Right atrium auricular region (tissue), 2 donors: ENCODE data around the gene TAF4. TPM values are rescaled to one million over a fixed set of nuclear protein-coding genes. Genes with fewer than 3 reads are reported as not detected.

ENCODE experiments used
- DNase-seq: peaks from one replicate; pipeline ENCODE4 v3.0.0-alpha.2; 2019; ENCODE audit warnings: low spot score
- H3K27ac ChIP-seq, 2 donors: fragments of 200-600 bp; sonication (generic); 1 replicate in 1 of 2; 2 replicates in 1 of 2; pipeline ENCODE4 v1.5.1; 2016 to 2019
- H3K27me3 ChIP-seq, 2 donors: fragments of 200-600 bp; sonication (generic); one replicate each; pipeline versions ENCODE4 v1.5.1 to v1.6.0; 2017 to 2019
- H3K36me3 ChIP-seq: fragments of 200-600 bp; sonication (generic); one replicate; pipeline ENCODE4 v1.5.1; 2016
- H3K4me1 ChIP-seq, 2 donors: fragments of 200-600 bp; sonication (generic); one replicate each; pipeline versions ENCODE4 v1.5.1 to v1.6.0; 2017 to 2019
- H3K4me3 ChIP-seq, 2 donors: fragments of 200-600 bp; sonication (generic); 1 replicate in 1 of 2; 2 replicates in 1 of 2; pipeline ENCODE4 v1.5.1; 2017 to 2019; ENCODE audit warnings: mild to moderate bottlenecking in 1 of 2, moderate library complexity in 1 of 2
- H3K9me3 ChIP-seq, 2 donors: fragments of 200-600 bp; sonication (generic); one replicate each; pipeline ENCODE4 v1.5.1; 2019
- total RNA-seq, 2 donors: library from RNA; depleted of rRNA; stranded (reverse); fragments of >200 nt; gene quantifications; one replicate each; pipeline ENCODE4 v1.1.0, GENCODE V29; 2016
- TF ChIP-seq, protein P1 (sequence below), 2 donors: fragments of 200-600 bp; sonication (generic); IDR thresholded peaks; one replicate each; pipeline ENCODE4 v1.5.1; 2019; ENCODE audit warnings: antibody characterized with exemption in 2 of 2

TAF4 gene
- total RNA-seq, 2 donors from 2014 or later = 8.3 to 18.0 TPM

DNA sequence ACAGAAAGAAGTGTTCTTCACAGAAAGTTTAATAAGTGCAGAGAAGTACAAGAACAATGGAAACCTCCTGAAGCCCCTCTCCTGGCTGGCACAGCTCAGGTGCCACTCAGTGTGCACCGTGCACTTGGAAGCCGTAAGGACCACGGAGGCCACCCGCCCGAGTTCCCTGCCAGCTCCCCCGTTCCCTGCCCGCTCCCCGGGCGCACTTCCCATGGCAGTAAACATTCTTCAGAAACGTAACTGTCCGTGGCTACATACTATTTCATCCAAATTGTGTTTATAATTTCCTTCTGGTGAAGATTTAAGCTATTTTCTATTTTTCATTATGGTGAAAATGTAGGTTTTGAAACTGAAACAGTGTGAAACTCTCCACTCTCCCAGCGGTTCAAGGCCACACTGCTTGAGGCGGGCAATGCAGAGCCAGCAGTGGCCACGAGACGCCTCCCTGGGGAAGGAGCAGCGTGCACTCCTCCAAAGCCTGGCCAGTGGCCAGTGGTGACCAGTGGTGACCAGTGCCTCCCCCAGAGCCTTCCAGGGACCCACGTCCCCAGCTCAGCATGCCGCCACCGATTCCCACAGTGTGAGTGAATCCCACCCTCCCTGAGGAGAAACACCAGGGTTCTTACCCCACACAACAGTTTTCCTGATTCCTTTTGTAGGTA is 46.4 kb downstream of the TAF4 start:
- H3K4me1 ChIP-seq = peaks cover 0 to 36% of the 10 kb centered on the region in 2 donors
- TF ChIP-seq, protein P1, sequence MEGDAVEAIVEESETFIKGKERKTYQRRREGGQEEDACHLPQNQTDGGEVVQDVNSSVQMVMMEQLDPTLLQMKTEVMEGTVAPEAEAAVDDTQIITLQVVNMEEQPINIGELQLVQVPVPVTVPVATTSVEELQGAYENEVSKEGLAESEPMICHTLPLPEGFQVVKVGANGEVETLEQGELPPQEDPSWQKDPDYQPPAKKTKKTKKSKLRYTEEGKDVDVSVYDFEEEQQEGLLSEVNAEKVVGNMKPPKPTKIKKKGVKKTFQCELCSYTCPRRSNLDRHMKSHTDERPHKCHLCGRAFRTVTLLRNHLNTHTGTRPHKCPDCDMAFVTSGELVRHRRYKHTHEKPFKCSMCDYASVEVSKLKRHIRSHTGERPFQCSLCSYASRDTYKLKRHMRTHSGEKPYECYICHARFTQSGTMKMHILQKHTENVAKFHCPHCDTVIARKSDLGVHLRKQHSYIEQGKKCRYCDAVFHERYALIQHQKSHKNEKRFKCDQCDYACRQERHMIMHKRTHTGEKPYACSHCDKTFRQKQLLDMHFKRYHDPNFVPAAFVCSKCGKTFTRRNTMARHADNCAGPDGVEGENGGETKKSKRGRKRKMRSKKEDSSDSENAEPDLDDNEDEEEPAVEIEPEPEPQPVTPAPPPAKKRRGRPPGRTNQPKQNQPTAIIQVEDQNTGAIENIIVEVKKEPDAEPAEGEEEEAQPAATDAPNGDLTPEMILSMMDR (IDR thresholded peaks at IDR 0.05) = no peak
- no peaks in the 10 kb centered on the region for H3K9me3 ChIP-seq
- H3K4me3 ChIP-seq = no peak overlapping the region
- no peak for DNase-seq
- H3K27me3 ChIP-seq = no peaks in the 10 kb centered on the region
- H3K27ac ChIP-seq = no peak overlapping the region
- peaks cover under 1% of the 10 kb centered on the region for H3K36me3 ChIP-seq

DNA sequence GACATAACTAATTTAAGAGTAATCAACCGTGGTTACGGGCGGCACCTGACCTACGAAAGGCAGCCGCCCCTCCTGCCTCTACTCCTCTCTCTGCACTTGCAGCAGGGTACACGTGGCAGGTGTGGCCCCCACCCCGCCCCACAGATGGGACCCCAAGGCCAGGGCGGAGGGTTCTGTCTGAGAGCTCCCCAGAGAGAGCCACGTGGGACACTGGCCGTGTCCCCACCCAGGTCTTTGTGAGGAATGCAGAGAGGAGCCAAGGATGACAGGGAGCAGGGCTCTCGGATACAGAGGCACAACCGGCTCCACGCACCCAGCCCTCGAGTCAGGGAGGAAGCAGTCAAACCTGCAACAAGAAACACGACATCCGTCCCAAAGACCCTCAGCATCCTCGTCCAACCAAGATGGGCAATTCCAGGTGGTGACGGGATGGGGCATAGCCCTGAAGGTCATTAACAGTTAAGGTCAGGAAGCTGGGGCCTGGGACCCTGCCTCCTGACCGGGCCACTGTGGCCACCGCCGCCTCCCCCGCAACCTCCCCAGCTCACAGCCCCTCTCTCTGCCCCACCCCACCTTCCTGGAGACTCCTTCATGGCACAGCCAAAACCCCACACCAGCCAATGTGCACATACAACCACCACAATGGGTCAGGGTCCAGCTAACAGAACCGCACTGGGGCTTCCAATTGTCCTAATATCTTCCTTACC is 47.1 kb downstream of the TAF4 start:
- Histone ChIP-seq H3K4me3 (no peak overlapping the region), H3K36me3 (peaks cover 4% of the 10 kb centered on the region), H3K9me3 (no peaks in the 10 kb centered on the region), H3K27ac (no peak overlapping the region), H3K27me3 (no peaks in the 10 kb centered on the region), H3K4me1 (peaks cover 0 to 36% of the 10 kb centered on the region in 2 donors)
- TF ChIP-seq, protein P1 (IDR thresholded peaks at IDR 0.05) = no peak
- no peak for DNase-seq

DNA sequence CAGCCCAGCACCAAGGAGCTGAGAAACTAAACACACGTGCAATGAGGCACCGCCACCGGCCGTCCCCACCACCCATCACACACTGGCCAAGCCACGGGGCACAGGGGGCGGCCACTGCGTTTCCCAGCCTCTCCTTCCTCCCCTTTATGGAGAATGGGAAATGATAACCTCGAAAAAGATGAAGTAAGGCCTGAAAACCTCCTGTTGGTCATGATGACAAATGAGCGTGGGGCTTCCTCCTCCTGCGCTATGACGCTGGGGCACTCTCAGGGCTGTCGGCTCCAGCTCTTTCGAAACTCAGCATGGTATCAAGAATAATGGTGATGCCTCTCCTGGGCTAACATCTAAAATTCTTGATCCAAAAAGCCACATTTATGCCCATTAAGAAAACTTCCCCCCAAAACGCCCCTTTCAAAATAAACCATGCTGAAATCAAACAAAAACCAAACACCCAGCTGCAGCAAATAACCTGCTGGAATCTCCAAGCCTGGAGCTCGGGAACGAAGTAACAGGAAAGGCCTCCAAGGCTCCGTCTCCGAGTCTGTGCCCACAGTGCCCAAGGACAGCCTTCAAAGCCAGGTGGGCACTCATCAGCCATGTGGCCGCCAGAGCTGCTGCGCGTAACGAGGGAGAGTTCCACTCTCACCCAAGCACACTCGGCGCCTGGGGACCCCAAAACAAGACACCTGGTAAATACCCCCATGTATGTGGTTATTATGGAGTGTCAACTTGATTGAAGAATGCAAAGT is 50.0 kb downstream of the TAF4 start:
- peaks cover 7% of the 10 kb centered on the region for H3K36me3 ChIP-seq
- peaks cover 0 to 22% of the 10 kb centered on the region in 2 donors for H3K4me1 ChIP-seq
- H3K4me3 ChIP-seq = no peak overlapping the region
- no peaks in the 10 kb centered on the region for H3K27me3 ChIP-seq
- DNase-seq = no peak
- no peak overlapping the region for H3K27ac ChIP-seq
- H3K9me3 ChIP-seq = no peaks in the 10 kb centered on the region
- TF ChIP-seq, protein P1 (IDR thresholded peaks at IDR 0.05) = no peak

GRCh38 chr20:62014889-62015537 is 50.7 kb downstream of the TAF4 start:
- peaks cover 0 to 15% of the 10 kb centered on the region in 2 donors for H3K4me1 ChIP-seq
- H3K27ac ChIP-seq = no peak overlapping the region
- H3K36me3 ChIP-seq = peaks cover 8% of the 10 kb centered on the region

GRCh38 chr20:62014488-62014775 is 51.2 kb downstream of the TAF4 start:
- Histone ChIP-seq H3K9me3 (no peaks in the 10 kb centered on the region), H3K36me3 (peaks cover 14% of the 10 kb centered on the region), H3K4me3 (no peak overlapping the region), H3K27ac (no peak overlapping the region), H3K27me3 (no peaks in the 10 kb centered on the region), H3K4me1 (peaks cover 0 to 9% of the 10 kb centered on the region in 2 donors)
- no peak for DNase-seq
- TF ChIP-seq, protein P1 (IDR thresholded peaks at IDR 0.05) = no peak

More at GRCh38 chr20:62014889-62015537, 50.7 kb downstream of the TAF4 start:
- no peaks in the 10 kb centered on the region for H3K27me3 ChIP-seq
- H3K4me3 ChIP-seq = no peak overlapping the region
- TF ChIP-seq, protein P1 (IDR thresholded peaks at IDR 0.05) = no peak
- DNase-seq = no peak
- no peaks in the 10 kb centered on the region for H3K9me3 ChIP-seq
